NCI-H1417 treated with DMSO at 0.1 percent for 48 hours (cell line): Measurements from ENCODE around the gene HLA-DQA1.
"Not testable (repeated sequence)": the region's sequence is repeated elsewhere in the genome, so short reads cannot be mapped to it uniquely, and the experiment has no call there.

Source experiments
- DNase-seq: peaks from one replicate; lab custom pipeline; 2025; lab: John Stamatoyannopoulos, UW

HLA-DQA1 gene

GRCh38 chr6:32622545-32623401 is 14.4 kb upstream of the HLA-DQA1 start:
- no peak for DNase-seq

- no peak for DNase-seq
Observed at GRCh38 chr6:32623693-32624092, 13.5 kb upstream of the HLA-DQA1 start.

- DNase-seq = no peak
Observed at GRCh38 chr6:32624565-32624964, 12.6 kb upstream of the HLA-DQA1 start.

GRCh38 chr6:32625137-32625536 is 12.1 kb upstream of the HLA-DQA1 start:
- DNase-seq = no peak

GRCh38 chr6:32627249-32627648 is 10.0 kb upstream of the HLA-DQA1 start:
- DNase-seq = no peak

- no peak for DNase-seq
Observed at GRCh38 chr6:32627831-32628230, 9.4 kb upstream of the HLA-DQA1 start.

GRCh38 chr6:32629793-32630192 is 7.4 kb upstream of the HLA-DQA1 start:
- DNase-seq = not testable (repeated sequence)

- no peak for DNase-seq
Observed at GRCh38 chr6:32635526-32636123, 1.6 kb upstream of the HLA-DQA1 start.

GRCh38 chr6:32637883-32638282 is 677 bp downstream of the HLA-DQA1 start:
- DNase-seq = no peak

- DNase-seq = no peak
Observed at GRCh38 chr6:32638532-32639219, 1.5 kb downstream of the HLA-DQA1 start.

- DNase-seq = no peak
Observed at GRCh38 chr6:32639440-32640394, 2.5 kb downstream of the HLA-DQA1 start.

- DNase-seq = no peak
Observed at GRCh38 chr6:32641122-32641521, 3.9 kb downstream of the HLA-DQA1 start.

- not testable (repeated sequence) for DNase-seq
Observed at GRCh38 chr6:32641785-32642719, 4.8 kb downstream of the HLA-DQA1 start.

- no peak for DNase-seq
Observed at GRCh38 chr6:32642720-32643106, 5.5 kb downstream of the HLA-DQA1 start.

GRCh38 chr6:32643904-32644303 is 6.7 kb downstream of the HLA-DQA1 start:
- no peak for DNase-seq

GRCh38 chr6:32645047-32645703 is 8.0 kb downstream of the HLA-DQA1 start:
- DNase-seq = no peak

GRCh38 chr6:32655203-32655710 is 18.1 kb downstream of the HLA-DQA1 start:
- no peak for DNase-seq

GRCh38 chr6:32657329-32657728 is 20.1 kb downstream of the HLA-DQA1 start:
- DNase-seq = not testable (repeated sequence)

GRCh38 chr6:32657819-32658218 is 20.6 kb downstream of the HLA-DQA1 start:
- not testable (repeated sequence) for DNase-seq
